ENCODE measurements around the gene IQSEC3. TPM values are rescaled to one million over a fixed set of nuclear protein-coding genes. Genes with fewer than 3 reads are reported as not detected.

IQSEC3 gene
- total and polyA plus RNA-seq, 10 of the 15 experiments (the other 5 are each of a cell fraction or from before 2014, with no cell fraction given): not detected

DNA sequence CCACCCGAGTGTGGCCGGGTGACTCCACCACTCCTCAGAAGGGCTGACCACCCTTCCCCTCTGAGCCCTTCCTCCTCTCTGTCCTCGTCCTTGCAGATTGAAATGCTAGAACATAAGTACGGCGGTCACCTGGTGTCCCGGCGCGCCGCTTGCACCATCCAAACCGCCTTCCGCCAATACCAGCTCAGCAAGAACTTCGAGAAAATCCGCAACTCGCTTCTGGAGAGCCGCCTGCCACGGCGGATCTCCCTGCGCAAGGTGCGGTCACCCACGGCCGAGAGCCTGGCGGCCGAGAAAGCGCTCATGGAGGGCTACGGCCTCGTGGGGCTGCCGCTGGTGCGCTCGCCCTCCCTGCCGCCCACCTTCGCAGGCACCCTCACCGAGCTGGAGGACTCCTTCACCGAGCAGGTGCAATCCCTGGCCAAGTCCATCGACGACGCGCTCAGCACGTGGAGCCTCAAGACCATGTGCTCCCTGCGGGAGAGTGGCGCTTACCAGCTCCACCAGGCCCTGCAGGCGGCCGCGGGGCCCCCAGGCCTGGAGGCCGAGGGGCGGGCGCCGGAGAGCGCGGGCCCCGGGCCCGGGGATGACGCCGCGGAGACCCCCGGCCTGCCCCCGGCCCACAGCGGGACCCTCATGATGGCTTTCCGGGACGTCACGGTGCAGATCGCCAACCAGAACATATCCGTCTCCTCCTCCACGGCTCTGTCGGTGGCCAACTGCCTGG, 71.8 kb downstream of the IQSEC3 start:
- H2AFZ ChIP-seq (ENCODE audit: control insufficient read depth, low read depth, low read length): no peak overlapping the region
- no peaks in the 10 kb centered on the region for H3K79me2 ChIP-seq (ENCODE audit: control insufficient read depth, insufficient read depth, low read length)
- no TSS peak for BruUV-seq (replicated peaks)
- no peak overlapping the region for H3K9ac ChIP-seq (ENCODE audit: control insufficient read depth, insufficient read depth, low read length)
- H3K4me3 ChIP-seq: no peak overlapping the region
- H3K9me3 ChIP-seq (replicated peaks; ENCODE audit: control insufficient read depth, insufficient read depth, low read length): no peaks in the 10 kb centered on the region
- peaks cover 0 to 2% of the 10 kb centered on the region in 2 experiments; a peak in 2 of 4 replicates for H3K27me3 ChIP-seq (replicated peaks in 1 of 2; ENCODE audit: control insufficient read depth in 2 of 2, insufficient read depth in 2 of 2, low read length in 1 of 2)
- DNase-seq (ENCODE audit: low read depth, low spot score) (no peak), ATAC-seq (no peak), FAIRE-seq (no peak)
- no peak overlapping the region for H3K27ac ChIP-seq (ENCODE audit: control insufficient read depth, insufficient read depth)
- in situ Hi-C loops (cut with MboI) (no loop called here), intact Hi-C loops (cut with micrococcal nuclease; ENCODE audit: unreplicated experiment) (no loop called here)
- H3K4me1 ChIP-seq (ENCODE audit: control insufficient read depth, insufficient read depth, low read length): no peaks in the 10 kb centered on the region
- CTCF ChIA-PET: no interaction called here
- WGBS (ENCODE audit: insufficient coverage, insufficient replicate concordance, low lambda C conversion rate, missing lambda C conversion rate): 70% methylated on average over 64 of the region's 64 CpGs
- H4K20me1 ChIP-seq (ENCODE audit: control insufficient read depth, insufficient read depth): no peaks in the 10 kb centered on the region
- RAD21 ChIA-PET (ENCODE audit: unreplicated experiment): no interaction called here
- no peak overlapping the region for H3K4me2 ChIP-seq (ENCODE audit: control insufficient read depth, insufficient read depth)
- POLR2A ChIA-PET: no interaction called here
- H3K36me3 ChIP-seq (ENCODE audit: control insufficient read depth in 2 of 2, insufficient read depth in 2 of 2, low read length in 1 of 2): no peaks in the 10 kb centered on the region
- SMC1A ChIA-PET (ENCODE audit: uncharacterized antibody, unreplicated experiment): no interaction called here
- TF ChIP-seq, protein P1, sequence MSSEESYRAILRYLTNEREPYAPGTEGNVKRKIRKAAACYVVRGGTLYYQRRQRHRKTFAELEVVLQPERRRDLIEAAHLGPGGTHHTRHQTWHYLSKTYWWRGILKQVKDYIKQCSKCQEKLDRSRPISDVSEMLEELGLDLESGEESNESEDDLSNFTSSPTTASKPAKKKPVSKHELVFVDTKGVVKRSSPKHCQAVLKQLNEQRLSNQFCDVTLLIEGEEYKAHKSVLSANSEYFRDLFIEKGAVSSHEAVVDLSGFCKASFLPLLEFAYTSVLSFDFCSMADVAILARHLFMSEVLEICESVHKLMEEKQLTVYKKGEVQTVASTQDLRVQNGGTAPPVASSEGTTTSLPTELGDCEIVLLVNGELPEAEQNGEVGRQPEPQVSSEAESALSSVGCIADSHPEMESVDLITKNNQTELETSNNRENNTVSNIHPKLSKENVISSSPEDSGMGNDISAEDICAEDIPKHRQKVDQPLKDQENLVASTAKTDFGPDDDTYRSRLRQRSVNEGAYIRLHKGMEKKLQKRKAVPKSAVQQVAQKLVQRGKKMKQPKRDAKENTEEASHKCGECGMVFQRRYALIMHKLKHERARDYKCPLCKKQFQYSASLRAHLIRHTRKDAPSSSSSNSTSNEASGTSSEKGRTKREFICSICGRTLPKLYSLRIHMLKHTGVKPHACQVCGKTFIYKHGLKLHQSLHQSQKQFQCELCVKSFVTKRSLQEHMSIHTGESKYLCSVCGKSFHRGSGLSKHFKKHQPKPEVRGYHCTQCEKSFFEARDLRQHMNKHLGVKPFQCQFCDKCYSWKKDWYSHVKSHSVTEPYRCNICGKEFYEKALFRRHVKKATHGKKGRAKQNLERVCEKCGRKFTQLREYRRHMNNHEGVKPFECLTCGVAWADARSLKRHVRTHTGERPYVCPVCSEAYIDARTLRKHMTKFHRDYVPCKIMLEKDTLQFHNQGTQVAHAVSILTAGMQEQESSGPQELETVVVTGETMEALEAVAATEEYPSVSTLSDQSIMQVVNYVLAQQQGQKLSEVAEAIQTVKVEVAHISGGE (CRISPR knock-in tag; IDR thresholded peaks at IDR 0.05): no peak
- TF ChIP-seq CBX5 (IDR thresholded peaks at IDR 0.05; ENCODE audit: low read depth) (no peak), ZNF24 (IDR thresholded peaks at IDR 0.05) (no peak)
